Measurements from ENCODE around the gene ZFP90.

GRCh38 chr16:68548947-68549346 is 9.9 kb downstream of the ZFP90 start:
- TF ChIP-seq GATA2 (IDR thresholded peaks at IDR 0.05; ENCODE audit: low read depth, low read length), result no peak
- no peak for TF ChIP-seq GATA3 (IDR thresholded peaks at IDR 0.05; ENCODE audit: low read depth, low read length)
